Measurements from ENCODE around the gene POF1B.
"Not testable (repeated sequence)": the region's sequence is repeated elsewhere in the genome, so short reads cannot be mapped to it uniquely, and the experiment has no call there.

The POF1B gene, protein sequence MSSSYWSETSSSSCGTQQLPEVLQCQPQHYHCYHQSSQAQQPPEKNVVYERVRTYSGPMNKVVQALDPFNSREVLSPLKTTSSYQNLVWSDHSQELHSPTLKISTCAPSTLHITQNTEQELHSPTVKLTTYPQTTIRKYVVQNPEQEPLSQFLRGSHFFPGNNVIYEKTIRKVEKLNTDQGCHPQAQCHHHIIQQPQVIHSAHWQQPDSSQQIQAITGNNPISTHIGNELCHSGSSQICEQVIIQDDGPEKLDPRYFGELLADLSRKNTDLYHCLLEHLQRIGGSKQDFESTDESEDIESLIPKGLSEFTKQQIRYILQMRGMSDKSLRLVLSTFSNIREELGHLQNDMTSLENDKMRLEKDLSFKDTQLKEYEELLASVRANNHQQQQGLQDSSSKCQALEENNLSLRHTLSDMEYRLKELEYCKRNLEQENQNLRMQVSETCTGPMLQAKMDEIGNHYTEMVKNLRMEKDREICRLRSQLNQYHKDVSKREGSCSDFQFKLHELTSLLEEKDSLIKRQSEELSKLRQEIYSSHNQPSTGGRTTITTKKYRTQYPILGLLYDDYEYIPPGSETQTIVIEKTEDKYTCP

DNA sequence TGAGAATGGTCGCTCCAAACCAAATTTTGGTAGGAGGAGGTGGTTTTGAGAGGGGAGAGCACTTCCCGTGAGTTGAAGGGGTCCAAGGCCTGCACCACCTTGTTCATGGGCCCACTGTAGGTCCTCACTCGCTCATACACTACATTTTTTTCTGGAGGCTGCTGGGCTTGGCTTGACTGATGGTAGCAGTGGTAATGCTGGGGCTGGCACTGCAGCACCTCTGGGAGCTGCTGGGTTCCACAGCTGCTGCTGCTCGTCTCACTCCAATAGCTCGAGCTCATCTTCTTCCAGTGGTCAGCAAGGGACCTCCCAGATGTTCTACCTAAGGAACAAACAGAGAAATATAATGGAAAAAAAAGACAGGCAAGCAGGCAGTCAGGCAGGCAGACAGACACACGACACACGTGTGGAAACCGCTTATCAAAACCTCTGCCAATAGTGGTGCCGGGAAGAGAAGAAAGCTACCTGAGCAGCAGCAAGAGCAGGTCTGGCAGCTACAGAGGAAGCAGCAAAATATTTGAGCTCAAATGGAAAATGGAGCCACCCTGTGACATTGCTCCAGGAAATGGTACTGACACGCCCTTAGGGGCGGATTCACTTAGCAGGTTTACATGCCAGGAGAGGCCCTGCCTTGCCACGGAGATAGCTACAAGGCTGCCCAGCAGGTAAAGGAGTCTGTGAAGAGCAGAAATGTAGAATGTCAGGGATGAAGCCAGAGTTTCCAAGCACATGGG is at the start of gene POF1B:
Gene POF1B, minus strand, starts transcription at position 492 of the 734 bp plus-strand sequence. Its CDS starts 211 bp downstream, at position 281.
- no peak for DNase-seq

DNA sequence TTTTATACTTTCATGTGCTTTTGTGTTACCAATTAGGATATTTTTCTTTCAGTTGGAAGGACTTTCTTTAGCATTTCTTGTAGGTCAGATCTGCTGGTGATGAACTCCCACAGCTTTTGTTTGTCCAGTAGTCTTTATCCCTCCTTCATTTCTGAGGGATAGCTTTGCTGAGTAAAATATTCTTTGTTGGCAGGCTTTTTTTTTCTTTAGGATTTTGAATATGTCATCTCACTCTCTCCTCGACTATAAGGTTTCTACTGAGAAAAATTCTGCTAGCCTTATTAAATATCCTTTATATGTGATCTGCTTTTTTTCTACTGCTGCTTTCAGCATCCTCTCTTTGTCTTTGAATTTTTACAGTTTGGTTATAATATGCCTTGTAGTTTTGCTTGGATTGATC is 49.6 kb upstream of the POF1B start:
- no peak for DNase-seq

DNA sequence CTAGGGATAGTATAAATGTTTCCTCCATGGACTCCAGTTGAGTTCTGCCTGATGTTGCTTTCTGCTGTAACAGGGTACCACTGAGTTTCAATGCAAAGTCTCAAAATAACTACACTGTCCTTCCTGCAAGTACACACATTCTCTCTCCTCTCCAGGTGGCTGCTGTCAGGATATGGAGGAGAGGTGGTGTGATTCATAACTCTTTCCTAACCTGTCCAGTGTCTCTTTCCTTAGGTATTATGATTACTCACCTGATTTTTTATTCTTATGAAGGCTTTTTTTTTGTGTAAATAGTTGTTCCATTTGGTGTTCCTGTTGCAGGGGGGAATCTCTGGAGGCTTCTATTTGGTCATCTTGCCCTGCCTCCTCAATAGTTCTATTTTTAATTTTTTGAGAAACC is 39.8 kb upstream of the POF1B start:
- no peak for DNase-seq

DNA sequence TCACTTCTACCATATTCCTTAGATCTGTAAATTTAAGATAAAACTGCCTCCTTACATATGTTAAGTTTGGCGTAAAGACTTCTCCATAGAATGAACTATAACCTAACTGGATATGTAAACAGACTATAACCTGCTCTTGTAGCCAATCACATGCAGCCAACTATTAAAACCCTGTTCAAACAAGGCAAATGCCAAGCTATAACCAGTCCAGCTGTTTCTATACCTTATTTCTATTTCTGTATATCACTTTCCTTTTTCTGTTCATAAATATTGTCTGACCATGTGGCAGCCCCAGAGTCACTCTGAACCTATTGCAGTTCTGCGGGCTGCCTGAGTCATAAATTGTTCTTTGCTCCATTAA is 12.4 kb upstream of the POF1B start:
- DNase-seq = no peak

DNA sequence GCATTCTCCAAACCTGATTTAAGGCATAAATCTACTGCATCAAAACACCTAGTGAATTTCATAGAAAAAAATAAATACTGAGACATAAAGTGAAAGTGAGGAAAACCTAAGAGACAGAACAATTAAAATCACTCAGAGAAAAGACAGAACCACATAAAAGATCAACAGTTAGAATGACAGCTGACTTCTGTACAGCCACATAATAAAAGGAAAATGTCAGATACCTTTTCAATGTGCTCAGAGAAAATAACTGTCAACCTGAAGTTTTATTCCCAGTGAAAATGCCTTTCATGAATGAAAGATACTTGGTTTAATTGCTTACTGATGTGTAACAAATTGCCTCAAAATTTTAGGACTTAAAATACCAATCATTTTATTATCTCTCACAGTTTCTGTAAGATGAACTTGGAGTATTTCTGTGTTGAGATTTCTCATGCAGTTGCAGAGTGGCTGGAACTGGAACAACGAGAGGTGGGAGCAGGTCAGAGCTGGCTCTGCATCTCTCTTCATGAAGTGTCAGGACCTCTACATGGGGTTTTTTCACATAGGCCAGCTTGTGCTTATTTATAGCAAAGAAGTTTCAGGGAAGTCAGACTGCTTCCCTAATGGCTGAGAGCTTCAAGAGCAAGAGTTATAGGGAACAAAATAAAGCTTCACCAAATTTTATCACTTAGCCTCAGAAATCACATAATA is 11.9 kb upstream of the POF1B start:
- no peak for DNase-seq

DNA sequence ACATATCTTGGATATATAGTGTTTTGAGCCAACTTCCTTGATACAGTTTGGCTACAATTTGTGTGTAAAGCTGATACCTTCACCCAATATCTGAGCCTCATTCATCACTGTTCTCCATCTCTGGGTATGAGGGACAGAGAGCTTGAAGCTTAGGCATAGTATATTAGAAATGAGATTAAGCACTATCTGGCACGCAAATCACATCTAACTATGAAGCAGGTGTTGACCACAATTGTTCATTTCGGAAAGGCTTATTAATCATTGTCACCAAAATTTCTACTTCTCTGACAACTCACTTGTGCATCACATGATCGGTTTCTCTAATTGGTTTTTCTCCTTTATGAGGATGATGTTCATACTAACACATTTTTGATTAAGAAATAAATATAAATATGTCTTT is 2.1 kb upstream of the POF1B start:
- DNase-seq = peak; percentile 4

- no peak for DNase-seq
Measured at GRCh38 chrX:85378461-85378860, 1.0 kb downstream of the POF1B start.

- no peak for DNase-seq
Measured at GRCh38 chrX:85375333-85375738, 4.1 kb downstream of the POF1B start.

GRCh38 chrX:85365370-85365995 is 14.0 kb downstream of the POF1B start:
- DNase-seq = no peak

DNA sequence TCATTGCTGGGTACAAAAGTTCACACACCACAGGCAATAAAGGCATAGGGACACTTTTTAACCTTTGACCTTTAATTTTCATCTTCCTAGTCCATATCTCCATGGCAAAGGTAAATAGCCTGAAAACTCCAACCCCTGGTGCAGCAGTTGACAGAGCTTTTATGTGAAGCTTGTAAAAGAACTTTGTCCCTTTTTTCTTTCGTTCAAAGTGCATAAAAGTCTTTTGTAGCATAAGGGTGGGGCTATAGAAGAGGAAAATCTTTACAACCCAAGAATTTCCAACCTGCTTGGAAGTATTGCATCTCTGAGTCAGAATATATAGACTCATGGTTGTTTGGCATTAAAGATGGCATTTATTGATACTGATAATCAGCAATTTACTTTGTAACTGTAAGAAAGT is 20.4 kb downstream of the POF1B start:
- DNase-seq = no peak

DNA sequence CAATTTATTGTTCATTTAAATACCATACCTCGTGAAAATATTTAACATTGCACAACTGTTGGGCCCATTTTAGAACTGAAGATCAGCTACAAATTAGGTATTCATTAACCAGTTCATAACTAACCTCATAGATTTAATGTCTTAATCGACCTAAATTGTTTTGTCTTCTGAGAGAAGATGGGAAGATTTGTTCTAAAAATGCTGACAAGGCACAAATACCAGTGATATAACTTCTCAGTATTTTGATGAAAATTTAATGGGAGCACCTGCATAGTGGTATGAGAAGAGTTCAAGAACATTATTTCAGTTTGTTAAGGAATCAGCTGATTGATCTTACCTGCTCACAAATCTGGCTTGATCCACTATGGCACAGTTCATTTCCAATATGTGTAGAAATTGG is 33.9 kb downstream of the POF1B start:
- DNase-seq = no peak

- no peak for DNase-seq
Measured at GRCh38 chrX:85327060-85327333, 52.5 kb downstream of the POF1B start.

DNA sequence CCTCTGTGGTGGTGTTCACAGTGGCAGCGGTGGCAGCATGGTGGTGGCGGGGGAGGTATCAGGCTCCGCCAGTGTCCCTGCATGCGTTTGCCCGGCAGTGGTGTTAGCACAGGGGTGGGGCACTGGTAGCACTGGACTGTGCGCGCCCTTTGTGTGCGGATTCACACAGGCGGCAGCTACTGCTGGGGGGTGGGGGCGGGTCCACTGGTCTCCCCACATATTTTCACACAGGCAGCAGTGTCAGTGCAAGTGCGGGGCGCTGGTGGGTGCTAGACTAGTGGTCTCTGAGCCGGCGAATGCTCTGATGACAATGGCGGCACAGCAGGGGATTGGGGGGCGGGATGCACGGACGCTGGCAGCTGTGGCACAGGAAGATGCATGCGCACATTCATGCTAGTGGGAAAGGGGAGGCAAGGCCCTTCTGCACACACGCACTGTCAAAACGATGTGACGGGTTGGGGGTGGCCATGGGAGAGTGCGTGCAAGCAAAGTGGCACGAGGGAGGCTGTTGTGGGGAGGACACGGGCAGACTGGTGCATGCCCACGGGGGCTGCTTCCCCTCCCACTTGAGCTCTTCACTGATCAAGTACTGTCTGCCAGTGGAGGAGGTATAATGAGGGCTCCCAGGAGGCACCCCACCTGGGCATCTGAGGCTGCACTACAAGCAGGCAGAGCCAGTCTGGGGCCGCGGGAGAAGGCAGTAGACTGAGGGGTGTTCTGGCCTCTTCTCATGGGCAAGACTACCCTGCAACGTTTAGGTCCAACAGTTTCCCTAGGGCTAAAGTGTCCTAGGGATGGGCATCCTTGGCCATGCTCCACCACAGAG is 53.0 kb downstream of the POF1B start:
- DNase-seq = no peak

DNA sequence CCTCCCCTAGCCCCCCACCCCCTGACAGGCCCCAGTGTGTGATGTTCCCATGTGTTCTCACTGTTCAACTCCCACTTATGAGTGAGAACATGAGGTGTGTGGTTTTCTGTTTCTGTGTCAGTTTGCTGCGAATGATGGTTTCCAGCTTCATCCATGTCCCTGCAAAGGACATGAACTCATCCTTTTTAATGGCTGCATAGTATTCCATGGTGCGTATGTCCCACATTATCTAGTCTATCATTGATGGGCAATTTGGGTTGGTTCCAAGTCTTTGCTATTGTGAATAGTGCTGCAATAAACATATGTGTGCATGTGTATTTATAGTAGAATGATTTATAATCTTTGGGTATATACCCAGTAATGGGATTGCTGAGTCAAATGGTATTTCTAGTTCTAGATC is 68.1 kb downstream of the POF1B start:
- not testable (repeated sequence) for DNase-seq

DNA sequence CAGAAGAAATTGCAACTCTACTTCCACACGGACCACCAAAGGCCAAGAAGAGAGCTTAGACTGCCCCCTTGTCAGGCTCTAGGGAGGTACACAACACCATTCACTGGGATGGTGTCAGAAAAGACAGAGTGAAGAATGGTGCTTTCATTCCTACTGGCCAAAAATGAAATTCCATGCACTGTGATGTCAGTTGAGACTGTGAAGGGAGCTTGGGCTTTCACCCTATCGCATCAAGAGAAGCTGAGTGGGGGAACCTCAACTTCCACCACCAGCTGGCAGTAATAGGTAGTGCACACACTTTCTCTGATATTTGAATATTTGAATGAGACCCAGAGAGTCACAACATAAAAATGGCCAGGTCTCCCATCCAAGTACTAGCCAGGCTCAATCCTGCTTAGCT is 69.7 kb downstream of the POF1B start:
- peak; percentile 0 for DNase-seq

- no peak for DNase-seq
Measured at GRCh38 chrX:85303544-85303943, 75.9 kb downstream of the POF1B start.

- DNase-seq = no peak
Measured at GRCh38 chrX:85288992-85289723, 90.3 kb downstream of the POF1B start.

GRCh38 chrX:85285286-85285685 is 94.2 kb downstream of the POF1B start:
- DNase-seq = not testable (repeated sequence)

GRCh38 chrX:85244450-85245211 is 134.8 kb downstream of the POF1B start:
- no peak for DNase-seq

- DNase-seq = peak; percentile 6
Measured at GRCh38 chrX:85243761-85244449, 135.6 kb downstream of the POF1B start, which contains the start of the genes SATL1 and ZNF711. Gene SATL1 (minus strand): TSS chrX:85243779. CDS start chrX:85108968, 134,811 bp downstream. Gene ZNF711 (plus strand): TSS chrX:85243991. CDS start chrX:85247573, 3,582 bp downstream.
